A204.1 (cell line): ENCODE measurements around the gene TLK2.

Experiments
- FAIRE-seq: peaks from 2 replicates; lab custom pipeline; 2012; peaks lifted over from hg19 to GRCh38; lab: Jason Lieb, UNC

The TLK2 gene

GRCh38 chr17:62655656-62656055, 177.0 kb downstream of the TLK2 start:
- no peak for FAIRE-seq

- FAIRE-seq = no peak
Measured at GRCh38 chr17:62656446-62656845, 177.8 kb downstream of the TLK2 start.

- no peak for FAIRE-seq
Measured at GRCh38 chr17:62657145-62657665, 178.6 kb downstream of the TLK2 start.

GRCh38 chr17:62657690-62658089, 179.1 kb downstream of the TLK2 start:
- no peak for FAIRE-seq

GRCh38 chr17:62658136-62658920, 179.7 kb downstream of the TLK2 start:
- no peak for FAIRE-seq

- no peak for FAIRE-seq
Measured at GRCh38 chr17:62660629-62661118, 182.0 kb downstream of the TLK2 start.

- no peak for FAIRE-seq
Measured at GRCh38 chr17:62661337-62661736, 182.7 kb downstream of the TLK2 start.

- no peak for FAIRE-seq
Measured at GRCh38 chr17:62662855-62663254, 184.2 kb downstream of the TLK2 start.
